Stomach (tissue), 4 donors: ENCODE data around the gene ITPKB.

Experiments used
- CTCF ChIP-seq, 7 experiments: fragments of 450-650 bp in 4 of 7; fragments of 200-600 bp in 3 of 7; sonication (generic) in 3 of 7; IDR thresholded peaks; one replicate each; pipeline ENCODE4 v1.5.1; 2016 to 2019; ENCODE audit warnings: antibody characterized with exemption in 7 of 7, control low read depth in 2 of 7, mild to moderate bottlenecking in 1 of 7
- EP300 ChIP-seq: sonication (generic); formaldehyde crosslinking; IDR thresholded peaks from one replicate; pipeline ENCODE4 v1.6.1; 2017; ENCODE audit warnings: antibody characterized with exemption
- POLR2A ChIP-seq, 4 donors: fragments of 450-650 bp; IDR thresholded peaks; one replicate each; pipeline ENCODE4 v1.6.1; 2016; ENCODE audit warnings: antibody characterized with exemption in 4 of 4, control low read depth in 2 of 4, mild to moderate bottlenecking in 1 of 4, moderate library complexity in 1 of 4

- TF ChIP-seq CTCF (IDR thresholded peaks at IDR 0.05) = no peak
- no peak for TF ChIP-seq POLR2A (IDR thresholded peaks at IDR 0.05)
- no peak for TF ChIP-seq EP300
Observed at GRCh38 chr1:226735576-226735975, 3.5 kb downstream of the ITPKB start.
